ENCODE results near the gene ZNF423. TPM values are rescaled to one million over a fixed set of nuclear protein-coding genes. Genes with fewer than 3 reads are reported as not detected.

ZNF423 gene
- polyA plus RNA-seq, 1 of the 3 experiments (the other 2 are of a cell fraction): 1.2 TPM

DNA sequence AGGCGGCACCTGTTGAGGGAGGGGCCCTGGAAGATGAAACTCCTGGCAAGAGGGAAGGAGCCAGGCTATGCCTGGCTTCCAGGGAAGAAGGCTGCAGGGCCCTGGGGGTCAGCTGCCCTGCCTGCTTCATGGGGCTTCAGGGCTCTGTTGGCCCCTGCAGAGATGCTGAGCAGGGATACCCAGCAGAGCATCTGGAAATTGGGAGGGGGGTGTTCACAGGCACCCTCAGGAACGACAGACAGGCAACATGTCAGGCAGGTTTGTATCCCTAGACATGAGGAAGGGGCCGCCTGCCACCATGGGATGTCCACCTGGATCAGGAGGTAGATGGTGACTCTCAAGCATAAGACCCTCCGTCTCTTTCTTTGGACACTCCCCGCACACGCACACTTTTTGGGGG lies 13.8 kb upstream of the ZNF423 start:
- H3K36me3 ChIP-seq (replicated peaks in 1 of 2; ENCODE audit: control insufficient read depth in 1 of 2, insufficient read depth in 2 of 2, low read length in 1 of 2): no peaks in the 10 kb centered on the region
- no peaks in the 10 kb centered on the region for H3K79me2 ChIP-seq (ENCODE audit: insufficient read depth)
- 63% methylated on average over 5 of the region's 6 CpGs for WGBS (ENCODE audit: low lambda C conversion rate)
- no peaks in the 10 kb centered on the region for H3K9me3 ChIP-seq
- peaks cover 12% of the 10 kb centered on the region for H3K27me3 ChIP-seq (ENCODE audit: insufficient read depth)
- H3K4me1 ChIP-seq (ENCODE audit: control insufficient read depth in 1 of 2, insufficient read depth in 2 of 2, low read depth in 1 of 2, low read length in 1 of 2): peaks cover 0 to 18% of the 10 kb centered on the region in 2 experiments; a peak in 1 of 4 replicates
- TF ChIP-seq, protein P1, sequence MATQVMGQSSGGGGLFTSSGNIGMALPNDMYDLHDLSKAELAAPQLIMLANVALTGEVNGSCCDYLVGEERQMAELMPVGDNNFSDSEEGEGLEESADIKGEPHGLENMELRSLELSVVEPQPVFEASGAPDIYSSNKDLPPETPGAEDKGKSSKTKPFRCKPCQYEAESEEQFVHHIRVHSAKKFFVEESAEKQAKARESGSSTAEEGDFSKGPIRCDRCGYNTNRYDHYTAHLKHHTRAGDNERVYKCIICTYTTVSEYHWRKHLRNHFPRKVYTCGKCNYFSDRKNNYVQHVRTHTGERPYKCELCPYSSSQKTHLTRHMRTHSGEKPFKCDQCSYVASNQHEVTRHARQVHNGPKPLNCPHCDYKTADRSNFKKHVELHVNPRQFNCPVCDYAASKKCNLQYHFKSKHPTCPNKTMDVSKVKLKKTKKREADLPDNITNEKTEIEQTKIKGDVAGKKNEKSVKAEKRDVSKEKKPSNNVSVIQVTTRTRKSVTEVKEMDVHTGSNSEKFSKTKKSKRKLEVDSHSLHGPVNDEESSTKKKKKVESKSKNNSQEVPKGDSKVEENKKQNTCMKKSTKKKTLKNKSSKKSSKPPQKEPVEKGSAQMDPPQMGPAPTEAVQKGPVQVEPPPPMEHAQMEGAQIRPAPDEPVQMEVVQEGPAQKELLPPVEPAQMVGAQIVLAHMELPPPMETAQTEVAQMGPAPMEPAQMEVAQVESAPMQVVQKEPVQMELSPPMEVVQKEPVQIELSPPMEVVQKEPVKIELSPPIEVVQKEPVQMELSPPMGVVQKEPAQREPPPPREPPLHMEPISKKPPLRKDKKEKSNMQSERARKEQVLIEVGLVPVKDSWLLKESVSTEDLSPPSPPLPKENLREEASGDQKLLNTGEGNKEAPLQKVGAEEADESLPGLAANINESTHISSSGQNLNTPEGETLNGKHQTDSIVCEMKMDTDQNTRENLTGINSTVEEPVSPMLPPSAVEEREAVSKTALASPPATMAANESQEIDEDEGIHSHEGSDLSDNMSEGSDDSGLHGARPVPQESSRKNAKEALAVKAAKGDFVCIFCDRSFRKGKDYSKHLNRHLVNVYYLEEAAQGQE (IDR thresholded peaks at IDR 0.05; ENCODE audit: low read depth, low read length): no peak
- TF ChIP-seq NFIC (IDR thresholded peaks at IDR 0.05; ENCODE audit: borderline replicate concordance): no peak
- no peak for TF ChIP-seq EZH2phosphoT487 (IDR thresholded peaks at IDR 0.05; ENCODE audit: borderline replicate concordance, low read depth)
- TF ChIP-seq, protein P2, sequence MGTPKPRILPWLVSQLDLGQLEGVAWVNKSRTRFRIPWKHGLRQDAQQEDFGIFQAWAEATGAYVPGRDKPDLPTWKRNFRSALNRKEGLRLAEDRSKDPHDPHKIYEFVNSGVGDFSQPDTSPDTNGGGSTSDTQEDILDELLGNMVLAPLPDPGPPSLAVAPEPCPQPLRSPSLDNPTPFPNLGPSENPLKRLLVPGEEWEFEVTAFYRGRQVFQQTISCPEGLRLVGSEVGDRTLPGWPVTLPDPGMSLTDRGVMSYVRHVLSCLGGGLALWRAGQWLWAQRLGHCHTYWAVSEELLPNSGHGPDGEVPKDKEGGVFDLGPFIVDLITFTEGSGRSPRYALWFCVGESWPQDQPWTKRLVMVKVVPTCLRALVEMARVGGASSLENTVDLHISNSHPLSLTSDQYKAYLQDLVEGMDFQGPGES (IDR thresholded peaks at IDR 0.05; ENCODE audit: low read depth, low read length): no peak
- no peak for TF ChIP-seq FOXM1 (IDR thresholded peaks at IDR 0.05; ENCODE audit: low read depth)
- TF ChIP-seq, protein P3, sequence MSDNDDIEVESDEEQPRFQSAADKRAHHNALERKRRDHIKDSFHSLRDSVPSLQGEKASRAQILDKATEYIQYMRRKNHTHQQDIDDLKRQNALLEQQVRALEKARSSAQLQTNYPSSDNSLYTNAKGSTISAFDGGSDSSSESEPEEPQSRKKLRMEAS (IDR thresholded peaks at IDR 0.05; ENCODE audit: low read depth): no peak
- no peak for TF ChIP-seq ELF1 (IDR thresholded peaks at IDR 0.05)
- TF ChIP-seq, protein P4, sequence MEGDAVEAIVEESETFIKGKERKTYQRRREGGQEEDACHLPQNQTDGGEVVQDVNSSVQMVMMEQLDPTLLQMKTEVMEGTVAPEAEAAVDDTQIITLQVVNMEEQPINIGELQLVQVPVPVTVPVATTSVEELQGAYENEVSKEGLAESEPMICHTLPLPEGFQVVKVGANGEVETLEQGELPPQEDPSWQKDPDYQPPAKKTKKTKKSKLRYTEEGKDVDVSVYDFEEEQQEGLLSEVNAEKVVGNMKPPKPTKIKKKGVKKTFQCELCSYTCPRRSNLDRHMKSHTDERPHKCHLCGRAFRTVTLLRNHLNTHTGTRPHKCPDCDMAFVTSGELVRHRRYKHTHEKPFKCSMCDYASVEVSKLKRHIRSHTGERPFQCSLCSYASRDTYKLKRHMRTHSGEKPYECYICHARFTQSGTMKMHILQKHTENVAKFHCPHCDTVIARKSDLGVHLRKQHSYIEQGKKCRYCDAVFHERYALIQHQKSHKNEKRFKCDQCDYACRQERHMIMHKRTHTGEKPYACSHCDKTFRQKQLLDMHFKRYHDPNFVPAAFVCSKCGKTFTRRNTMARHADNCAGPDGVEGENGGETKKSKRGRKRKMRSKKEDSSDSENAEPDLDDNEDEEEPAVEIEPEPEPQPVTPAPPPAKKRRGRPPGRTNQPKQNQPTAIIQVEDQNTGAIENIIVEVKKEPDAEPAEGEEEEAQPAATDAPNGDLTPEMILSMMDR (IDR thresholded peaks at IDR 0.05): no peak
- TF ChIP-seq, protein P5, sequence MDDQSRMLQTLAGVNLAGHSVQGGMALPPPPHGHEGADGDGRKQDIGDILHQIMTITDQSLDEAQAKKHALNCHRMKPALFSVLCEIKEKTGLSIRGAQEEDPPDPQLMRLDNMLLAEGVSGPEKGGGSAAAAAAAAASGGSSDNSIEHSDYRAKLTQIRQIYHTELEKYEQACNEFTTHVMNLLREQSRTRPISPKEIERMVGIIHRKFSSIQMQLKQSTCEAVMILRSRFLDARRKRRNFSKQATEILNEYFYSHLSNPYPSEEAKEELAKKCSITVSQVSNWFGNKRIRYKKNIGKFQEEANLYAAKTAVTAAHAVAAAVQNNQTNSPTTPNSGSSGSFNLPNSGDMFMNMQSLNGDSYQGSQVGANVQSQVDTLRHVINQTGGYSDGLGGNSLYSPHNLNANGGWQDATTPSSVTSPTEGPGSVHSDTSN (IDR thresholded peaks at IDR 0.05): no peak
- TF ChIP-seq YY1 (IDR thresholded peaks at IDR 0.05; ENCODE audit: low read depth): no peak
- no peak for TF ChIP-seq NRF1 (IDR thresholded peaks at IDR 0.05; ENCODE audit: low read depth, low read length)
- TF ChIP-seq RAD21 (IDR thresholded peaks at IDR 0.05; ENCODE audit: low read length): no peak
- no peak for TF ChIP-seq CHD2 (IDR thresholded peaks at IDR 0.05; ENCODE audit: low read length, partially characterized antibody)
- TF ChIP-seq TCF12 (IDR thresholded peaks at IDR 0.05): no peak
- no peak for TF ChIP-seq POLR2AphosphoS5 (IDR thresholded peaks at IDR 0.05; ENCODE audit: low read depth, low read length)
- TF ChIP-seq MEF2A (IDR thresholded peaks at IDR 0.05; ENCODE audit: borderline replicate concordance, low read depth): no peak
- TF ChIP-seq, protein P6, sequence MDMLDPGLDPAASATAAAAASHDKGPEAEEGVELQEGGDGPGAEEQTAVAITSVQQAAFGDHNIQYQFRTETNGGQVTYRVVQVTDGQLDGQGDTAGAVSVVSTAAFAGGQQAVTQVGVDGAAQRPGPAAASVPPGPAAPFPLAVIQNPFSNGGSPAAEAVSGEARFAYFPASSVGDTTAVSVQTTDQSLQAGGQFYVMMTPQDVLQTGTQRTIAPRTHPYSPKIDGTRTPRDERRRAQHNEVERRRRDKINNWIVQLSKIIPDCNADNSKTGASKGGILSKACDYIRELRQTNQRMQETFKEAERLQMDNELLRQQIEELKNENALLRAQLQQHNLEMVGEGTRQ (IDR thresholded peaks at IDR 0.05; ENCODE audit: borderline replicate concordance, low read depth, low read length): no peak
- no peak for TF ChIP-seq FOXJ3 (CRISPR knock-in tag; IDR thresholded peaks at IDR 0.05)
- H3K4me3 ChIP-seq (ENCODE audit: low read depth in 2 of 2, low read length in 1 of 2): no peak overlapping the region
- no peaks in the 10 kb centered on the region for H3F3A ChIP-seq (replicated peaks; ENCODE audit: insufficient read depth)
- DNase-seq: no peak
- H3K27ac ChIP-seq (ENCODE audit: low read depth in 2 of 2, low read length in 1 of 2): no peak overlapping the region
- H3K4me2 ChIP-seq: no peak overlapping the region
- H3K9ac ChIP-seq: no peak overlapping the region
- H2AFZ ChIP-seq (ENCODE audit: low read depth): no peak overlapping the region
- ChIA-PET POLR2A (no interaction called here), CTCF (interaction anchor here (0.8 to 8.8 kb wide), 5 partner anchors 7 to 274 kb away, joined by 3 to 41 read pairs (median 4); no protein-coding TSS in a partner anchor)
- no peaks in the 10 kb centered on the region for H3K9me2 ChIP-seq
- no peaks in the 10 kb centered on the region for H4K20me1 ChIP-seq (ENCODE audit: insufficient read depth)
